HL-60 (cell line): ENCODE results near the gene HAUS1.
"Not testable (repeated sequence)": the region's sequence is repeated elsewhere in the genome, so short reads cannot be mapped to it uniquely, and the experiment has no call there.

Experiments used
- DNase-seq, 2 experiments: peaks; one replicate each; pipeline ENCODE4 v3.0.0-alpha.2; 2010 to 2020; ENCODE audit warnings: low read depth in 1 of 2, low spot score in 1 of 2
- H3K27ac ChIP-seq: fragments of 250-450 bp; sonication (Bioruptor Pico); replicated peaks from 2 replicates; pipeline ENCODE4 v1.5.1; 2020; ENCODE audit warnings: mild to moderate bottlenecking, moderate library complexity
- H3K27me3 ChIP-seq: fragments of 250-450 bp; sonication (Bioruptor Pico); 2 replicates; pipeline ENCODE4 v1.5.1; 2021; ENCODE audit warnings: mild to moderate bottlenecking, moderate library complexity; ENCODE audit not compliant: insufficient read depth, poor library complexity, severe bottlenecking
- H3K4me3 ChIP-seq: replicated peaks from 2 replicates; pipeline ENCODE4 v1.5.1; 2011; ENCODE audit warnings: mild to moderate bottlenecking, control low read depth, low read length; ENCODE audit not compliant: insufficient read depth
- GABPA ChIP-seq: IDR thresholded peaks from 2 replicates; pipeline ENCODE4 v1.6.1; 2012; ENCODE audit warnings: low read depth
- POLR2AphosphoS5 ChIP-seq: IDR thresholded peaks from 2 replicates; pipeline ENCODE4 v1.6.1; 2012; ENCODE audit warnings: low read depth
- SPI1 ChIP-seq: IDR thresholded peaks from 2 replicates; pipeline ENCODE4 v1.6.1; 2012; ENCODE audit warnings: low read depth, mild to moderate bottlenecking, borderline replicate concordance
- TF ChIP-seq, protein P1 (sequence below): IDR thresholded peaks from 2 replicates; pipeline ENCODE4 v1.6.1; 2012; ENCODE audit warnings: low read depth; ENCODE audit not compliant: insufficient replicate concordance
- TF ChIP-seq, protein P2 (sequence below): IDR thresholded peaks from one replicate; pipeline ENCODE4 v1.5.1; 2011; ENCODE audit warnings: low read length, control low read depth, inconsistent platforms; ENCODE audit not compliant: insufficient read depth

HAUS1 gene

DNA sequence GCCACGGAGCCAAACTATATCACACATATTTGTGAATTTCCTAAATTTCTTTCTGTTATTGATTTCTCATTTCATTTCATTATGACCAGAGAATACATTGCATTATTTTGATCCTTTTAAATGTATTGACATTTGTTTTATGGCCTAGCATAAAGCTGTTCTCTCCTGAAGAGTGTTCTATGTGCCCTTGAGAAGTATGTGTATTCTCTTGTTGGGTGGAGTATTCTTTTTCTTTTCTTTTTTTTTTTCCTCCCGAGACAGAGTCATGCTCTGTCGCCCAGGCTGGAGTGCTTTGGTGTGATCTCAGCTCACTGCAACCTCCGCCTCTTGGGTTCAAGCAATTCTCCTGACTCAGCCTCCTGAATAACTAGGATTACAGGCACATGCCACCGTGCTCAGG, 5.2 kb downstream of the HAUS1 start:
- Histone ChIP-seq H3K27ac (no peak overlapping the region), H3K27me3 (no peaks in the 10 kb centered on the region), H3K4me3 (no peak overlapping the region)
- TF ChIP-seq, protein P1, sequence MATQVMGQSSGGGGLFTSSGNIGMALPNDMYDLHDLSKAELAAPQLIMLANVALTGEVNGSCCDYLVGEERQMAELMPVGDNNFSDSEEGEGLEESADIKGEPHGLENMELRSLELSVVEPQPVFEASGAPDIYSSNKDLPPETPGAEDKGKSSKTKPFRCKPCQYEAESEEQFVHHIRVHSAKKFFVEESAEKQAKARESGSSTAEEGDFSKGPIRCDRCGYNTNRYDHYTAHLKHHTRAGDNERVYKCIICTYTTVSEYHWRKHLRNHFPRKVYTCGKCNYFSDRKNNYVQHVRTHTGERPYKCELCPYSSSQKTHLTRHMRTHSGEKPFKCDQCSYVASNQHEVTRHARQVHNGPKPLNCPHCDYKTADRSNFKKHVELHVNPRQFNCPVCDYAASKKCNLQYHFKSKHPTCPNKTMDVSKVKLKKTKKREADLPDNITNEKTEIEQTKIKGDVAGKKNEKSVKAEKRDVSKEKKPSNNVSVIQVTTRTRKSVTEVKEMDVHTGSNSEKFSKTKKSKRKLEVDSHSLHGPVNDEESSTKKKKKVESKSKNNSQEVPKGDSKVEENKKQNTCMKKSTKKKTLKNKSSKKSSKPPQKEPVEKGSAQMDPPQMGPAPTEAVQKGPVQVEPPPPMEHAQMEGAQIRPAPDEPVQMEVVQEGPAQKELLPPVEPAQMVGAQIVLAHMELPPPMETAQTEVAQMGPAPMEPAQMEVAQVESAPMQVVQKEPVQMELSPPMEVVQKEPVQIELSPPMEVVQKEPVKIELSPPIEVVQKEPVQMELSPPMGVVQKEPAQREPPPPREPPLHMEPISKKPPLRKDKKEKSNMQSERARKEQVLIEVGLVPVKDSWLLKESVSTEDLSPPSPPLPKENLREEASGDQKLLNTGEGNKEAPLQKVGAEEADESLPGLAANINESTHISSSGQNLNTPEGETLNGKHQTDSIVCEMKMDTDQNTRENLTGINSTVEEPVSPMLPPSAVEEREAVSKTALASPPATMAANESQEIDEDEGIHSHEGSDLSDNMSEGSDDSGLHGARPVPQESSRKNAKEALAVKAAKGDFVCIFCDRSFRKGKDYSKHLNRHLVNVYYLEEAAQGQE = no peak
- TF ChIP-seq POLR2AphosphoS5 = no peak
- TF ChIP-seq GABPA = no peak
- no peak for TF ChIP-seq SPI1
- TF ChIP-seq, protein P2, sequence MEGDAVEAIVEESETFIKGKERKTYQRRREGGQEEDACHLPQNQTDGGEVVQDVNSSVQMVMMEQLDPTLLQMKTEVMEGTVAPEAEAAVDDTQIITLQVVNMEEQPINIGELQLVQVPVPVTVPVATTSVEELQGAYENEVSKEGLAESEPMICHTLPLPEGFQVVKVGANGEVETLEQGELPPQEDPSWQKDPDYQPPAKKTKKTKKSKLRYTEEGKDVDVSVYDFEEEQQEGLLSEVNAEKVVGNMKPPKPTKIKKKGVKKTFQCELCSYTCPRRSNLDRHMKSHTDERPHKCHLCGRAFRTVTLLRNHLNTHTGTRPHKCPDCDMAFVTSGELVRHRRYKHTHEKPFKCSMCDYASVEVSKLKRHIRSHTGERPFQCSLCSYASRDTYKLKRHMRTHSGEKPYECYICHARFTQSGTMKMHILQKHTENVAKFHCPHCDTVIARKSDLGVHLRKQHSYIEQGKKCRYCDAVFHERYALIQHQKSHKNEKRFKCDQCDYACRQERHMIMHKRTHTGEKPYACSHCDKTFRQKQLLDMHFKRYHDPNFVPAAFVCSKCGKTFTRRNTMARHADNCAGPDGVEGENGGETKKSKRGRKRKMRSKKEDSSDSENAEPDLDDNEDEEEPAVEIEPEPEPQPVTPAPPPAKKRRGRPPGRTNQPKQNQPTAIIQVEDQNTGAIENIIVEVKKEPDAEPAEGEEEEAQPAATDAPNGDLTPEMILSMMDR = no peak
- DNase-seq = no peak

DNA sequence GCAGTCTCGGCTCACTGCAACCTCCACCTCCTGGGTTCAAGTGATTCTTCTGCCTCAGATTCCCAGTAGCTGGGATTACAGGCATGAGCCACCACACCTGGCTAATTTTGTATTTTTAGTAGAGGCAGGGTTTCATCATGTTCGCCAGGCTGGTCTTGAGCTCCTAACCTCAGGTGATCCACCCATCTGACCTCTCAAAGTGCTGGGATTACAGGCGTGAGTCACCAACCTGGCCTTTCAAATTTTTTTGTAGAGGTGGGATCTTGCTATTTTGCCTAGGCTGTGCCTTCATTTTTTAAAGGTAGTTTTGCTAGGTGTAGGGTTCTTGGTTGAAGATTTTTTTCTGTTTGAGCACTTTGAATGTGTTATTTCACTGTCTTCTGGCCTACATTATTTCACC, 6.2 kb downstream of the HAUS1 start:
- DNase-seq = no peak
- Histone ChIP-seq H3K27ac (no peak overlapping the region), H3K27me3 (no peaks in the 10 kb centered on the region), H3K4me3 (no peak overlapping the region)
- TF ChIP-seq, protein P2 = no peak
- TF ChIP-seq SPI1 (no peak), GABPA (no peak), POLR2AphosphoS5 (no peak)
- TF ChIP-seq, protein P1 = no peak

DNA sequence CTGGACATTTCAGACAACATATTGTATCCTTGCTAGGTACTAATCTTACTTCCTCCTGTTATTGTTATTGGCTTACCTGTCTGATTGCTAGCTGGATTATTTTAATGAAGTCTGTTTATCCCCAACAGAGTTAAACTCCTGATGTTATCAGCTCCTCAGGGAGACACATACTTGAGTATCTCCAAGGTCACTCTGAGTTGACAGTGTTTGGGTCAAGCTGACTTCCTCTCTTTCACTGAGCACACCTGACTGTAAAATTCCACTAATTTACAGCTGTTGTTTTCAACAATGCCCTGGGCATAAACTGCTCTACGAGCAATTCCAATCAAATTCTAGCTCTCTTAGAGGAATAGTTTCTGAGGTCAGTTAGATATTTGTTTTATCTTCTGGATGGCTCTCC, 9.6 kb downstream of the HAUS1 start:
- H3K27ac ChIP-seq = no peak overlapping the region
- TF ChIP-seq GABPA (no peak), POLR2AphosphoS5 (no peak), SPI1 (no peak)
- TF ChIP-seq, protein P2 = no peak
- TF ChIP-seq, protein P1 = no peak

DNA sequence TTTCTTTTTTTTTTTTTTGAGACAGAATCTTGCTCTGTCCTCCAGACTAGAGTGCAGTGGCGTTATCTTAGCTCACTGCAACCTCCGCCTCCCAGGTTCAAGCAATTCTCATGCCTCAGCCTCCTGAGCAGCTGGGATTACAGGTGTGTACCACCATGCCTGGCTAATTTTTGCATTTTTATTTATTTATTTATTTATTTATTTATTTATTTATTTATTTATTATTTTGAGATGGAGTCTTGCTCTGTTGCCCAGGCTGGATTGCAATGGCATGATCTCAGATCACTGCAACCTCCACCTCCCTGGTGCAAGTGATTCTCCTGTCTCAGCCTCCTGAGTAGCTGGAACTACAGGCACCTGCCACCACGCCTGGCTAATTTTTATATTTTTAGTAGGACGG, 22.4 kb downstream of the HAUS1 start:
- H3K27me3 ChIP-seq, H3K27ac ChIP-seq, DNase-seq, H3K4me3 ChIP-seq: not testable (repeated sequence)

More for the DNA sequence above, 9.6 kb downstream of the HAUS1 start:
- Histone ChIP-seq H3K4me3 (no peak overlapping the region), H3K27me3 (no peaks in the 10 kb centered on the region)
- no peak for DNase-seq
